Neural cell (in vitro differentiated cells): ENCODE measurements around the gene NDUFV1.
"Not testable (repeated sequence)": the region's sequence is repeated elsewhere in the genome, so short reads cannot be mapped to it uniquely, and the experiment has no call there.

Experiments
- EP300 ChIP-seq: fragments of 450-650 bp; conservative IDR thresholded peaks from 2 replicates; pipeline ENCODE4 v1.6.1; 2014; ENCODE audit warnings: antibody characterized with exemption, mild to moderate bottlenecking, moderate library complexity; ENCODE audit not compliant: poor library complexity, severe bottlenecking
- POLR2AphosphoS5 ChIP-seq: IDR thresholded peaks from 2 replicates; pipeline ENCODE4 v1.6.1; 2012
- RAD21 ChIP-seq: fragments of 450-650 bp; conservative IDR thresholded peaks from 2 replicates; pipeline ENCODE4 v1.6.1; 2014; ENCODE audit warnings: antibody characterized with exemption, mild to moderate bottlenecking, moderate library complexity
- SMC3 ChIP-seq: fragments of 450-650 bp; conservative IDR thresholded peaks from 2 replicates; pipeline ENCODE4 v1.6.1; 2014; ENCODE audit warnings: antibody characterized with exemption, mild to moderate bottlenecking, moderate library complexity; ENCODE audit not compliant: poor library complexity
- TAF1 ChIP-seq: IDR thresholded peaks from 2 replicates; pipeline ENCODE4 v1.6.1; 2012; ENCODE audit warnings: low read depth
- TF ChIP-seq, protein P1 (sequence below): fragments of 450-650 bp; IDR thresholded peaks from 2 replicates; pipeline ENCODE4 v1.5.1; 2014; ENCODE audit warnings: antibody characterized with exemption, mild to moderate bottlenecking, moderate library complexity; ENCODE audit not compliant: poor library complexity, severe bottlenecking

DNA sequence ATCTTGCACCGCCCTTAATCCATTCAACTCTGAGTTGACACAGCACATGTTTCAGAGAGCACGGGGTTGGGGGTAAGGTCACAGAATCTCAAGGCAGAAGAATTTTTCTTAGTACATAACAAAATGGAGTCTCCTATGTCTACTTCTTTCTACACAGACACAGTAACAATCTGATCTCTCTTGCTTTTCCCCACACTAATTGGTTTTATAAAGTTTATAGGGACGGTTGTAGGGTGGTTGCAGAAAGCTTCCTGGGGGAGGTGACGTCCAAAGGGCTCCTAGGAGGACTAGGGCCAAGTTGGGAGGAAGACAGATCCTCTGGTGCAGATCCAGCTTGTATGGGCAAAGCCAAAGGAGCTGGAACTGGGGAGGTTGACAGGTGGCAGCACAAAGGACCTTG is 2.6 kb upstream of the NDUFV1 start:
- TF ChIP-seq, protein P1, sequence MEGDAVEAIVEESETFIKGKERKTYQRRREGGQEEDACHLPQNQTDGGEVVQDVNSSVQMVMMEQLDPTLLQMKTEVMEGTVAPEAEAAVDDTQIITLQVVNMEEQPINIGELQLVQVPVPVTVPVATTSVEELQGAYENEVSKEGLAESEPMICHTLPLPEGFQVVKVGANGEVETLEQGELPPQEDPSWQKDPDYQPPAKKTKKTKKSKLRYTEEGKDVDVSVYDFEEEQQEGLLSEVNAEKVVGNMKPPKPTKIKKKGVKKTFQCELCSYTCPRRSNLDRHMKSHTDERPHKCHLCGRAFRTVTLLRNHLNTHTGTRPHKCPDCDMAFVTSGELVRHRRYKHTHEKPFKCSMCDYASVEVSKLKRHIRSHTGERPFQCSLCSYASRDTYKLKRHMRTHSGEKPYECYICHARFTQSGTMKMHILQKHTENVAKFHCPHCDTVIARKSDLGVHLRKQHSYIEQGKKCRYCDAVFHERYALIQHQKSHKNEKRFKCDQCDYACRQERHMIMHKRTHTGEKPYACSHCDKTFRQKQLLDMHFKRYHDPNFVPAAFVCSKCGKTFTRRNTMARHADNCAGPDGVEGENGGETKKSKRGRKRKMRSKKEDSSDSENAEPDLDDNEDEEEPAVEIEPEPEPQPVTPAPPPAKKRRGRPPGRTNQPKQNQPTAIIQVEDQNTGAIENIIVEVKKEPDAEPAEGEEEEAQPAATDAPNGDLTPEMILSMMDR, result not testable (repeated sequence)
- TF ChIP-seq POLR2AphosphoS5, EP300, RAD21, SMC3, TAF1: not testable (repeated sequence)
